Stimulated activated CD8-positive, alpha-beta memory T cell treated with anti-CD3 and anti-CD28 coated beads, Interleukin-4, amount 100 ng/mL, for 48 hours (primary cell): ENCODE data around the gene MAPK12.

Experiments used
- DNase-seq: peaks from one replicate; pipeline ENCODE4 v3.0.0-alpha.2; 2020

The MAPK12 gene

GRCh38 chr22:50261615-50262459 lies at the start of gene MAPK12:
TSS of gene MAPK12 (minus strand) at chr22:50261683. CDS start at chr22:50261509, 174 bp downstream.
- DNase-seq = no peak

- no peak for DNase-seq
These were observed 49.5 kb upstream of the MAPK12 start for GRCh38 chr22:50310949-50311444.

- DNase-seq = no peak
These were observed 48.7 kb upstream of the MAPK12 start for GRCh38 chr22:50310031-50310722.

GRCh38 chr22:50309601-50309991 lies 48.1 kb upstream of the MAPK12 start:
- no peak for DNase-seq

GRCh38 chr22:50308986-50309600 lies 47.6 kb upstream of the MAPK12 start:
- no peak for DNase-seq

- DNase-seq = no peak
These were observed 47.1 kb upstream of the MAPK12 start for GRCh38 chr22:50308597-50308935.

GRCh38 chr22:50307890-50308596 lies 46.6 kb upstream of the MAPK12 start:
- DNase-seq = no peak

- peak; percentile 55 for DNase-seq
These were observed 45.6 kb upstream of the MAPK12 start, which contains the start of gene PLXNB2 for GRCh38 chr22:50306753-50307749. TSS of gene PLXNB2 (minus strand) at chr22:50307646. CDS start at chr22:50290584, 17,062 bp downstream.

GRCh38 chr22:50305923-50306566 lies 44.6 kb upstream of the MAPK12 start:
- DNase-seq = no peak

- DNase-seq = no peak
These were observed 44.0 kb upstream of the MAPK12 start for GRCh38 chr22:50305393-50305922.

- no peak for DNase-seq
These were observed 43.3 kb upstream of the MAPK12 start for GRCh38 chr22:50304528-50305392.

GRCh38 chr22:50303848-50304527 lies 42.5 kb upstream of the MAPK12 start:
- no peak for DNase-seq

- DNase-seq = no peak
These were observed 42.0 kb upstream of the MAPK12 start for GRCh38 chr22:50303515-50303847.

GRCh38 chr22:50302564-50302963 lies 41.1 kb upstream of the MAPK12 start:
- no peak for DNase-seq

- no peak for DNase-seq
These were observed 40.6 kb upstream of the MAPK12 start for GRCh38 chr22:50302041-50302541.

GRCh38 chr22:50301581-50301991 lies 40.1 kb upstream of the MAPK12 start:
- no peak for DNase-seq

GRCh38 chr22:50300620-50301257 lies 39.3 kb upstream of the MAPK12 start:
- DNase-seq = no peak

- no peak for DNase-seq
These were observed 38.5 kb upstream of the MAPK12 start for GRCh38 chr22:50299785-50300619.
